Measurements from ENCODE around the gene POC1A.

Gene POC1A

DNA sequence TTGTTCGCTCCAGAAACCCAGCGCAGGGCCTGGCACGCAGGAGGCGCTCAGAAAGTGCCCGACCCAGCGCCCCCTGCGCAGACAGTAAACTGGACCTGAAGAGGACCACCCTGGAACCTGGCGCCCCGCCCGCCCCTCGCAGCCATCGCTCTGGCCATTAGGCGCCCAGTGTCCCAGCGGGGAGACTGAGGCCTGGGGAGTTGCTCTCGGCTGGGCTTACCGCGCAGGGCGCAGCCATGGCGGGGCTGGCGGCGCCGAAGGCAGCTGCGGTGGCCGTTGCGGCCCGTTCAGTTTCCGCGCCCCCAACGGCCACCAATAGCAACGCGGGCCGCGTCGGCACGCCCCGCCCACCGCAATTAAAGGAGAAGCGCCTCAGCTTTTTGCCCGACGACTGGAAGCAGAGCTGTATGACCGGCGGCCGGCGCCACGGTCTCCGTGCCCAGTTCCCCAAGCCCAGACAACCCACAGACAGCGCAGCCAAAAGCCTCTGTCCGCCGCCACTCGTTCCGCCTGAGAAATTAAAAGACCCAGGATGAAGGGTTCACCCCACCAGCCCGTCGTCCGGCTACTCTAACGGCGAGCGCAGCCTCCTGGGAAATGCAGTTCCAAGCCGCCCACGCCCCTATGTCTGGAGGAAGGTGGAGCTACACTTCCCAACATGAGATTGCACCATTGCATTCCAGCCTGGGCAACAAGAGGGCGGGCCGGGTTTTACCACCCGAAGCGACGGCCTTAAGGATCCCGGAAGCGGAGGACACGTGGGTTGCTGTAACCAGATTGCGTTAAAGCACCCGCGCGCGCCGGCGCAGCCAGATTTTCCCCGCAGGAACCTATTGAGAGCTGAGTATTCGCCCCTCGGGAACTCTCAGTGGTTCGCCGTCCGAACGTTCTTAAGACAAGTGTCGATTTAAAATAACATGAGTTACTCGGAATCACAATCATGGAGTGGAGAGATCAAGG is at the start of gene POC1A:
Gene POC1A, minus strand, starts transcription at position 289 of the 960 bp plus-strand sequence. Its CDS starts 51 bp downstream, at position 238.
- DNase-seq, result peak; percentile 99

DNA sequence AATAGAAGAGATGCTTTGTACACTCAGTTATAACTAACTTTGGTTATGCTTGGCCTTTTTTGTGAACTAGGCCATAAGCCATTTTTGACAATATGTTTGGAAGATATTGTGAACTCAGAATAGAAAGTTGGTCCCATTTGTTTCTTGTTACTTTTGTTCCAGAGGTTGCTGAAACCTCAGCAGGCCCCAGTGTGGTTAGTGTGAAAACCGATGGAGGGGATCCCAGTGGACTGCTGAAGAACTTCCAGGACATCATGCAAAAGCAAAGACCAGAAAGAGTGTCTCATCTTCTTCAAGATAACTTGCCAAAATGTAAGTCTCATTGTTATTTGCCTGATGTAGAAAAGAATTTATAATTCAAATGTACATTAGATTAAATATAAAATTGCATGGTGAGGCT is 49.5 kb upstream of the POC1A start:
- no peak for DNase-seq

DNA sequence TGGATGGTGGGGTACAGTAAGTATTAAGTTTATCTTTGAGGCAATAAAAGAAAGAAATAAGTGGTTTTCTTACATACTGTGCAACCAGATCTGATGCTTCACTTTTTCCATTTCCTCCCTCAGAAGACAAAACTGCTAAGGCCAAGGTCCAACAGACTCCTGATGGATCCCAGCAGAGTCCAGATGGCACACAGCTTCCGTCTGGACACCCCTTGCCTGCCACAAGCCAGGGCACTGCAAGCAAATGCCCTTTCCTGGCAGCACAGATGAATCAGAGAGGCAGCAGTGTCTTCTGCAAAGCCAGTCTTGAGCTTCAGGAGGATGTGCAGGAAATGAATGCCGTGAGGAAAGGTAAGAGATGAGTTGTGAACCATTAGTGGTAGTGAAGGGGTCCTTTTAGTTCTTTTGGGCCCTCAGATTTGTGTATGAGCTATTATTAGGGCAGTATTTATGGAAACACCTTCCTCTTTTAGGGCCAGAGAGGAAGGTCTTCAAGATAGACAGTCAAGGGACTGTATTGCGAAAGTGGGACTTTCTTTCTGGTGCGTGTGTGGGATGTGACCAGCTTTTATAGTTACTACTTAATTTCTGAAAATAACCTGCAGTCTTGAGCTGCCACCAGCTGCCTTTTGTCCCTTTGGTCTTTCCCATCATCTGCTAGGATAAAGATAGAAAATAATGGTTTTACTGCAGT is 48.3 kb upstream of the POC1A start:
- peak; percentile 89 to 92 for DNase-seq

- peak; percentile 61 to 68 for DNase-seq
Observed at GRCh38 chr3:52200981-52201679, 46.9 kb upstream of the POC1A start.

- DNase-seq, result peak in 1 of 2 experiments; percentile 21
Observed at GRCh38 chr3:52198643-52199608, 44.7 kb upstream of the POC1A start.

DNA sequence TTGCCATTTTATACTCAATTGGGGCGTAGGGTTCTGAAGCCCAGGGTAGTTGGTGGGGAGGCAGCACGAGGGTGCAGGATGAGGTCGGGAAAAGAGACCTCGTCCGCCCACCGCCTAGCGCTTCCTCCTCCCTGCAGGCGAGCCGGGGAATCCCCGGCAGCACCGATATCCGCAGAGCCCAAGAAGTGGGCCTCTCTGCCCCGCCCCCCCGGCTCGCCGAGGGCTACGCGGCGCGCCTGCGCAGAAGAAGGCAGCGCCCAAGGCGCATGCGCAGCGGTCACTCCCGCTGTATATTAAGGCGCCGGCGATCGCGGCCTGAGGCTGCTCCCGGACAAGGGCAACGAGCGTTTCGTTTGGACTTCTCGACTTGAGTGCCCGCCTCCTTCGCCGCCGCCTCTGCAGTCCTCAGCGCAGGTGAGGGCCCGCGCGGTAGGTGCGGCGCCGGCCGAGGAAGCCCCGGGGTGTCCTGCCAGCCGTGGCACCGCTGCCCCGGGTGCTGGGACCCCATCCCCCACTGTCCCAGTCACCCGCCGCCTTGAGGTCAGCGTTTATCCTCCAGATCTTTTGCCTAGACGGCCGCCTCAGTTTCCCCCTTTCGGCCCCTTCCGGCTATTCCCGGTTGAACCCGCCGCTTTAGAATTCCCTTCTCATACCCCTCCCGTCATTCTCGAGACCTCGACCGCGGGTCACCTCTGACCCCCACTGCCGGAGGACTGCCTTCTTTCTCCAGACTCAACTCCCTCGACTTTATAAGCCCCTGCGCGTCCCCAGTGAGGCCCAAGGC is 43.8 kb upstream of the POC1A start, which contains the start of gene ALAS1:
Gene ALAS1, plus strand, starts transcription at position 319 of the 784 bp plus-strand sequence. CDS start 1,082 bp downstream, outside the sequence.
- DNase-seq, result peak; percentile 89 to 92

GRCh38 chr3:52197499-52197841 is 43.2 kb upstream of the POC1A start:
- no peak for DNase-seq

DNA sequence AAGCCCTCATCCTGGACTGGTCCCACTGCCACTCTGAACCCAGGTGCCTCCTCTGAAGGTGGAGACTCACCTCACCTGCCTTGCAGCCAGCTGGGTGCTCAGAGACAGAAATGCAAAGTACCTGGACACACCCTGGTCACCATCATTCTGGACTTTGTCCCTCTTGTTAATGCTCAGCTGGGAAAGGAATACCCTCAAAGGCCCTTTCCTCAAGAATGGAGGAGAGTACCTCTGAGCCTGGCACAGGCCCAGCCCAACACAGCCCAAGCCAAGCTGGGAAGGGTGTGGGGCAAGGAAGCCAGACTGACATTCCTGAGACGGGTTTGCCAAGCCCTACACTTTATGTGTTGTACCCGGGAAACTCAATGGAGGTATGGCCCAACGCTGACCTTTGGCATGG is 42.8 kb upstream of the POC1A start:
- DNase-seq, result no peak

DNA sequence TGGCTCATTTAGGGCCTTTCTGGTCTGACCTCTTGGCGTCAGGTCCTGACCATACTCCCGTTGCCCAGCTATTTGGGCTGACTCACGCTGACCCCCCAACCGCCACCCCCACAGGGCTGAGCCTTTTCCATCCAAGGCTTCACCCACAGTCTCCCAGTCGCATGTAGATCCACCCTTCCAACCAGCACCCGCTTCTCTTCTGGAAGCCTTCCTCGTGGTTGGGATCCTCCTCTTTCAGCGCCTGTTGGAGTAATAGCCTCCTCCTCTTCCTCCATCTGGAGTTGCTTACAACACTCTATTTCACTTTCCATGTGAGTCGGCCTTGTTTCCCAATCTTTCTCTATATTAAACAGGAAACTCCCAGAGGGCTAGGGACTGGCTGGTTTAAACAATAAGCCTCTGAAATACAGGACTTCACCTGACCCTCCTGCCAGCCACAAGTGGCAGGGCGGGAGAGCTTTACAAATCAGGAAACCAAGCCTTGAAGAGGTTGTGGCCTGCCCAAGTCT is 41.7 kb upstream of the POC1A start:
- peak; percentile 90 to 91 for DNase-seq

- no peak for DNase-seq
Observed at GRCh38 chr3:52195291-52195597, 41.0 kb upstream of the POC1A start.

GRCh38 chr3:52194485-52195290 is 40.5 kb upstream of the POC1A start:
- DNase-seq, result no peak

GRCh38 chr3:52193065-52193464 is 38.8 kb upstream of the POC1A start:
- no peak for DNase-seq

GRCh38 chr3:52191663-52192062 is 37.4 kb upstream of the POC1A start:
- DNase-seq, result no peak

DNA sequence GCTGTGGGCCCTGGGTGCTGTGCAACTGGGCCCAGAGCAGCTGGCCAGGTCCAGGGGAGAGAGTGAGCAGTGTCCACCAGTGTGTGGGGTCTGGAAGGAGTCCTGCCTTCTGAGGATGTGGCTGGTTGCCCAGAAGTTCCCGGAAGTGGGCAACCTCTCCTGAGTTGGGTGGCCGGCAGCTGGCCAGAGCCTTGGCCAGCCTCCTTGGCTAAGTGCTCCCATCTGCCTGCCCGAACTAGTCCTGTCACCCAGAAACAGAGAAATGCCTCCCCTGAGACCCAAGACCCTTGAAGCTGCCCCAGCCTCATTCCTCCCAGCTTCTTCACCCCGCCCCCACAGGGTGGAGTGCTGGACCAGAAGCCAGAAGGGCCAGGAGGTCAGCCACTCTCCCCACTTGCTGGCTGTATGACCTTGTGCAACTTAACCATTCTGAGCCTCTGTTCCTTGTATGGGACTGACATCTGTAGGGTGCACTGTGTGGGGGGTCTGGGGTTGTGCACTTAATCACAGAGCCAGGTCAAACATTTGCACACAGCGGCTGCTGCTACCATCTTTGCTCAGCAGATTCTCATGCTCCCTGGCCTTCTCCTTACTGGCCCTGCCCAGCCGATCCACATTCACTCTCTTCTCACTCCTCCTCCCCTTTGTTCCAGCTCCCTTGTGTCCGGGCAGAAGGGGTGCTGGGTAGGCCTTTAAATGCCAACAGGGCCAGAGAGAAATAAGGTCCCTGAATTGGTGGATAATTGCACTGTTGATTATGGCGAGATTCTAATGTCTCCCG is 36.3 kb upstream of the POC1A start:
- no peak for DNase-seq

GRCh38 chr3:52188556-52188955 is 34.3 kb upstream of the POC1A start:
- peak in 1 of 2 experiments; percentile 8 for DNase-seq

- no peak for DNase-seq
Observed at GRCh38 chr3:52186729-52187128, 32.5 kb upstream of the POC1A start.

DNA sequence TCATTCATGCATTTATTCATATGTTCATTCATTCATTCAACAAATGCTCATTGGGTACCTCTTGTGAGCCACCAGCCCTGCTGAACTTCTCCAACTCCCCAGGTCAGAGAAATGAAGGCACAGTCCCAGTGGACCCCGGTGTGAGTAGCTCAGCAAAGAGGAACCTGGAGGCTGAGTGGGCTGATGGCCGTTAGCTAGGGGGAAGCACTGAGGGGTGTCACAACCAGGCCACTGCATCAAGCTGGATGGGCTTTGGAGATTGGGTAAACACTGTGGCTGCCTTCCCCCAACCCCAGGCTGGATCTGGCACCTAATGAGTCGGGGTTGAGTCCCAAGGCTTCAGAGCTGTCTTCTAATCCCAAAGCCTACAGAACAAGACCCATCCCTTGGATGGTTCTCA is 31.6 kb upstream of the POC1A start:
- DNase-seq, result peak; percentile 78 to 80

GRCh38 chr3:52185311-52185710 is 31.1 kb upstream of the POC1A start:
- no peak for DNase-seq

GRCh38 chr3:52184690-52185089 is 30.5 kb upstream of the POC1A start:
- no peak for DNase-seq
